IMR-90 (cell line): ENCODE data around the gene FAXDC2. TPM values are rescaled to one million over a fixed set of nuclear protein-coding genes. Genes with fewer than 3 reads are reported as not detected.

Experiments
- ATAC-seq: fragments of 200-7000 bp; cut with Tn5 transposase; 2 replicates; pipeline ENCODE4 v1.9.1; 2020; ENCODE audit warnings: low read depth, mild to moderate bottlenecking, moderate library complexity
- BruUV-seq: library from RNA; stranded (reverse); fragments of 400-500 nt; replicated peaks from 2 replicates; lab custom pipeline; 2021; lab: Mats Ljungman, UMichigan
- CTCF ChIA-PET: fragments of 300-600 bp; formaldehyde crosslinking; extraction: SDS; loops from one replicate; lab custom pipeline; 2021; ENCODE audit warnings: antibody characterized with exemption; lab: Yijun Ruan, JAX
- POLR2A ChIA-PET: fragments of 300-600 bp; sonication (Branson Sonifier 250); formaldehyde crosslinking; loops from one replicate; lab custom pipeline; 2022; ENCODE audit warnings: antibody characterized with exemption; ENCODE audit not compliant: unreplicated experiment; lab: Charles Lee
- DNase-seq: peaks from one replicate; pipeline ENCODE4 v3.0.0; 2013
- H2AFZ ChIP-seq: replicated peaks from 2 replicates; pipeline ENCODE3; 2013; ENCODE audit warnings: low read length, mild to moderate bottlenecking; ENCODE audit not compliant: poor library complexity
- H2AK5ac ChIP-seq: 2 replicates; pipeline ENCODE4 v1.6.1; 2013; ENCODE audit warnings: low read depth, low read length, inconsistent platforms
- H2AK9ac ChIP-seq: replicated peaks from 2 replicates; pipeline ENCODE3; 2013; ENCODE audit warnings: mild to moderate bottlenecking, low read depth, low read length, moderate library complexity; ENCODE audit not compliant: poor library complexity
- H2BK120ac ChIP-seq: 2 replicates; pipeline ENCODE4 v1.6.1; 2013; ENCODE audit warnings: low read depth, low read length, inconsistent platforms
- H2BK15ac ChIP-seq: 3 replicates; pipeline ENCODE4 v1.6.1; 2013; ENCODE audit warnings: low read depth, low read length, inconsistent platforms
- H2BK20ac ChIP-seq: 2 replicates; pipeline ENCODE4 v1.6.1; 2013; ENCODE audit warnings: low read depth, mild to moderate bottlenecking, inconsistent platforms, low read length, moderate library complexity
- H2BK5ac ChIP-seq: 2 replicates; pipeline ENCODE4 v1.6.1; 2013; ENCODE audit warnings: mild to moderate bottlenecking, low read depth, low read length, inconsistent platforms; ENCODE audit not compliant: poor library complexity, severe bottlenecking
- H3K14ac ChIP-seq: replicated peaks from 2 replicates; pipeline ENCODE4 v1.6.1; 2013; ENCODE audit warnings: low read depth, low read length, inconsistent platforms
- H3K18ac ChIP-seq: 2 replicates; pipeline ENCODE4 v1.6.1; 2013; ENCODE audit warnings: low read depth, low read length, control low read depth
- H3K23ac ChIP-seq: 2 replicates; pipeline ENCODE4 v1.6.1; 2013; ENCODE audit warnings: low read depth, low read length, inconsistent platforms
- H3K27ac ChIP-seq: 2 replicates; pipeline ENCODE4 v1.5.1; 2013; ENCODE audit warnings: mild to moderate bottlenecking, control low read depth, low read length; ENCODE audit not compliant: insufficient read depth
- H3K27me3 ChIP-seq: 2 replicates; pipeline ENCODE4 v1.6.1; 2013; ENCODE audit warnings: low read length; ENCODE audit not compliant: control insufficient read depth, insufficient read depth
- H3K36me3 ChIP-seq: 2 replicates; pipeline ENCODE4 v1.6.1; 2013; ENCODE audit warnings: low read length, mixed read lengths; ENCODE audit not compliant: control insufficient read depth, insufficient read depth
- H3K4ac ChIP-seq: 2 replicates; pipeline ENCODE4 v1.6.1; 2013; ENCODE audit warnings: low read depth, low read length, inconsistent platforms
- H3K4me1 ChIP-seq: 2 replicates; pipeline ENCODE4 v1.6.1; 2013; ENCODE audit warnings: low read length, mixed read lengths; ENCODE audit not compliant: control insufficient read depth, insufficient read depth
- H3K4me2 ChIP-seq: 2 replicates; pipeline ENCODE4 v1.6.1; 2013; ENCODE audit warnings: low read depth, mild to moderate bottlenecking, control low read depth, low read length, moderate library complexity
- H3K4me3 ChIP-seq: 2 replicates; pipeline ENCODE4 v1.5.1; 2013; ENCODE audit warnings: low read depth, mild to moderate bottlenecking, control low read depth, low read length, moderate library complexity; ENCODE audit not compliant: insufficient read depth
- H3K56ac ChIP-seq: 2 replicates; pipeline ENCODE4 v1.6.1; 2013; ENCODE audit warnings: low read length, inconsistent platforms; ENCODE audit not compliant: insufficient read depth; ENCODE audit errors: extremely low read depth
- H3K79me1 ChIP-seq, 2 experiments: 2 replicates each; pipeline ENCODE4 v1.6.1; 2013; ENCODE audit warnings: low read length in 2 of 2, inconsistent platforms in 1 of 2, low read depth in 1 of 2
- H3K9ac ChIP-seq: 2 replicates; pipeline ENCODE4 v1.6.1; 2013; ENCODE audit warnings: low read depth, low read length, control low read depth
- H3K9me1 ChIP-seq: 2 replicates; pipeline ENCODE4 v1.6.1; 2013; ENCODE audit warnings: low read length, inconsistent platforms; ENCODE audit not compliant: insufficient read depth
- H3K9me3 ChIP-seq: 2 replicates; pipeline ENCODE4 v1.6.1; 2013; ENCODE audit warnings: low read length; ENCODE audit not compliant: control insufficient read depth, insufficient read depth
- H4K20me1 ChIP-seq: 2 replicates; pipeline ENCODE4 v1.6.1; 2013; ENCODE audit warnings: low read length, inconsistent platforms; ENCODE audit not compliant: insufficient read depth
- H4K5ac ChIP-seq: 2 replicates; pipeline ENCODE4 v1.6.1; 2013; ENCODE audit warnings: mild to moderate bottlenecking, low read depth, low read length, control low read depth
- H4K8ac ChIP-seq, 2 experiments: 2 replicates each; pipeline ENCODE4 v1.6.1; 2013; ENCODE audit warnings: low read depth in 2 of 2, low read length in 2 of 2, control low read depth in 1 of 2, inconsistent platforms in 1 of 2
- H4K91ac ChIP-seq: 2 replicates; pipeline ENCODE4 v1.6.1; 2013; ENCODE audit warnings: low read depth, low read length, inconsistent platforms; ENCODE audit not compliant: insufficient read depth
- BHLHE40 ChIP-seq: fragments of 150-350 bp; IDR thresholded peaks from 2 replicates; pipeline ENCODE4 v1.6.1; 2016; ENCODE audit warnings: mild to moderate bottlenecking, low read depth, low read length
- CEBPB ChIP-seq: IDR thresholded peaks from 2 replicates; pipeline ENCODE4 v1.6.1; 2012; ENCODE audit warnings: low read depth, low read length, improper control_type of control experiment
- CHD1 ChIP-seq: IDR thresholded peaks from 2 replicates; pipeline ENCODE4 v1.6.1; 2012; ENCODE audit warnings: low read depth, low read length, improper control_type of control experiment
- FOS ChIP-seq: fragments of 150-350 bp; IDR thresholded peaks from 2 replicates; pipeline ENCODE4 v1.6.1; 2016; ENCODE audit warnings: low read depth, low read length
- MAZ ChIP-seq: IDR thresholded peaks from 2 replicates; pipeline ENCODE4 v1.6.1; 2012; ENCODE audit warnings: low read depth, mild to moderate bottlenecking, low read length, improper control_type of control experiment, moderate library complexity, borderline replicate concordance
- NFE2L2 ChIP-seq: fragments of 150-350 bp; IDR thresholded peaks from 2 replicates; pipeline ENCODE4 v1.6.1; 2016; ENCODE audit warnings: low read depth, mild to moderate bottlenecking, low read length
- POLR2A ChIP-seq: IDR thresholded peaks from 2 replicates; pipeline ENCODE4 v1.6.1; 2012; ENCODE audit warnings: mild to moderate bottlenecking, low read depth, low read length
- RAD21 ChIP-seq: IDR thresholded peaks from 2 replicates; pipeline ENCODE4 v1.6.1; 2012; ENCODE audit warnings: low read length, improper control_type of control experiment
- RFX5 ChIP-seq: IDR thresholded peaks from 2 replicates; pipeline ENCODE4 v1.8.0; 2012; ENCODE audit warnings: low read depth, mild to moderate bottlenecking, low read length, moderate library complexity
- SMC3 ChIP-seq: fragments of 150-350 bp; IDR thresholded peaks from 2 replicates; pipeline ENCODE4 v1.6.1; 2016; ENCODE audit warnings: low read depth, mild to moderate bottlenecking, antibody characterized with exemption, low read length, moderate library complexity
- WGBS, 2 experiments: methylation state at CpG; one replicate each; pipeline versions ENCODE4 v1.1.5 to v1.1.7; 2013; ENCODE audit warnings: missing lambda C conversion rate in 2 of 2; ENCODE audit not compliant: insufficient read length in 1 of 2; ENCODE audit errors: extremely low coverage in 2 of 2; 5-methylcytosine and 5-hydroxymethylcytosine counted together
- dilution Hi-C: fragments of 300-500 bp; cut with HindIII; formaldehyde crosslinking; loops from one replicate; pipeline ENCODE4 v1.14.3; 2018; ENCODE audit warnings: low sequenced_read_pairs; ENCODE audit not compliant: unreplicated experiment
- in situ Hi-C: fragments of 300-500 bp; cut with MboI; formaldehyde crosslinking; loops from 3 replicates; pipeline ENCODE4 v1.14.3; 2019; ENCODE audit warnings: low sequenced_read_pairs, inconsistent platforms, mixed read lengths
- intact Hi-C: fragments of 100-400 bp; cut with micrococcal nuclease; formaldehyde crosslinking; loops from 2 replicates; pipeline ENCODE4 v1.10.0; 2022
- polyA plus RNA-seq, 3 experiments: library from polyadenylated mRNA; depleted of rRNA; stranded (reverse); fragments of >200 nt; gene quantifications; 2 replicates each; pipeline ENCODE4 v1.2.3, GENCODE V29; 2012; ENCODE audit warnings: low replicate concordance in 1 of 3
- total RNA-seq: library from RNA; depleted of rRNA; stranded (reverse); fragments of >200 nt; gene quantifications from 2 replicates; pipeline ENCODE4 v1.2.3, GENCODE V29; 2012
- TF ChIP-seq, protein P1 (sequence below): fragments of 150-350 bp; IDR thresholded peaks from 2 replicates; pipeline ENCODE4 v1.6.1; 2016; ENCODE audit warnings: low read depth, mild to moderate bottlenecking, low read length, moderate library complexity, borderline replicate concordance
- TF ChIP-seq, protein P2 (sequence below): conservative IDR thresholded peaks from 2 replicates; pipeline ENCODE4 v1.5.1; 2012; ENCODE audit warnings: mild to moderate bottlenecking, low read depth, low read length, improper control_type of control experiment
- TF ChIP-seq, protein P3 (sequence below): fragments of 150-350 bp; IDR thresholded peaks from 2 replicates; pipeline ENCODE4 v1.6.1; 2017; ENCODE audit warnings: mild to moderate bottlenecking, antibody characterized with exemption, low read length, low read depth

FAXDC2 gene
- total and polyA plus RNA-seq, 2 of the 4 experiments (the other 2 are of a cell fraction) = 4.3 to 8.9 TPM

DNA sequence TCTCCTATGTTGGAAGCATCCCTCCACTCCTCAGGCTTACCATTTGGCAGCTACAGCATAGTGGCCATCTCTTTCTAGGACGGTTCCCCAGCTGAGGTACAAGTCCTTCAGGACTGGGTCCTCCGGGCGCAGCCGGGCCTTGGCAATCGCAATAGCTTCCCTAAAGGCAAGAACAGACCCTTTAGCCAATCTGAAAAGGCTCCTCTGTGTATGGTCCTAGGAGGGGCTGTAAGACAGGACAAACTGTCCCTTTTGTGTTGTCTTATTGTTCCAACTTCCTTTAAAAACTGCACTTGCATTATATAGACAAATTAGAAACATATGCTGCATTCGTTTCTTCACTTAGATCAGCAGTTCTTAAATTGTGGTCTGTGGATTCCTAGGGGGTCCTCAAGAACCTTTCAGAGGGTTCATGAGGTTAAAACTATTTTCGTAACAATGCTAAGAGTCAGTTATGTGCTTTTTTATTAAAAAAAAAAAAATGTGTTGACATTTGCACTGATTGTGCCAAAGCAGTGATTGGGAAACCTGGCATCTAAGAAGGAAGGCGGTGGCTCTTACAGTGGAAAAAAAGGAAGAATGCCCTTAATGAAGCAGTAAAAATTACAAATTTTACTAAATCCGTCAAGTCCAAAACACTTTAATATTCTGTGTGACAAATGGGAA, 48.9 kb upstream of the FAXDC2 start:
- TF ChIP-seq CHD1 = no peak
- TF ChIP-seq MAZ = no peak
- TF ChIP-seq RFX5 = no peak
- no peak for TF ChIP-seq BHLHE40
- no peak for TF ChIP-seq NFE2L2
- TF ChIP-seq, protein P1, sequence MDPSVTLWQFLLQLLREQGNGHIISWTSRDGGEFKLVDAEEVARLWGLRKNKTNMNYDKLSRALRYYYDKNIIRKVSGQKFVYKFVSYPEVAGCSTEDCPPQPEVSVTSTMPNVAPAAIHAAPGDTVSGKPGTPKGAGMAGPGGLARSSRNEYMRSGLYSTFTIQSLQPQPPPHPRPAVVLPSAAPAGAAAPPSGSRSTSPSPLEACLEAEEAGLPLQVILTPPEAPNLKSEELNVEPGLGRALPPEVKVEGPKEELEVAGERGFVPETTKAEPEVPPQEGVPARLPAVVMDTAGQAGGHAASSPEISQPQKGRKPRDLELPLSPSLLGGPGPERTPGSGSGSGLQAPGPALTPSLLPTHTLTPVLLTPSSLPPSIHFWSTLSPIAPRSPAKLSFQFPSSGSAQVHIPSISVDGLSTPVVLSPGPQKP = no peak
- no peak for TF ChIP-seq RAD21
- TF ChIP-seq POLR2A = no peak
- TF ChIP-seq, protein P2, sequence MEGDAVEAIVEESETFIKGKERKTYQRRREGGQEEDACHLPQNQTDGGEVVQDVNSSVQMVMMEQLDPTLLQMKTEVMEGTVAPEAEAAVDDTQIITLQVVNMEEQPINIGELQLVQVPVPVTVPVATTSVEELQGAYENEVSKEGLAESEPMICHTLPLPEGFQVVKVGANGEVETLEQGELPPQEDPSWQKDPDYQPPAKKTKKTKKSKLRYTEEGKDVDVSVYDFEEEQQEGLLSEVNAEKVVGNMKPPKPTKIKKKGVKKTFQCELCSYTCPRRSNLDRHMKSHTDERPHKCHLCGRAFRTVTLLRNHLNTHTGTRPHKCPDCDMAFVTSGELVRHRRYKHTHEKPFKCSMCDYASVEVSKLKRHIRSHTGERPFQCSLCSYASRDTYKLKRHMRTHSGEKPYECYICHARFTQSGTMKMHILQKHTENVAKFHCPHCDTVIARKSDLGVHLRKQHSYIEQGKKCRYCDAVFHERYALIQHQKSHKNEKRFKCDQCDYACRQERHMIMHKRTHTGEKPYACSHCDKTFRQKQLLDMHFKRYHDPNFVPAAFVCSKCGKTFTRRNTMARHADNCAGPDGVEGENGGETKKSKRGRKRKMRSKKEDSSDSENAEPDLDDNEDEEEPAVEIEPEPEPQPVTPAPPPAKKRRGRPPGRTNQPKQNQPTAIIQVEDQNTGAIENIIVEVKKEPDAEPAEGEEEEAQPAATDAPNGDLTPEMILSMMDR = no peak
- TF ChIP-seq SMC3 = no peak
- no peak for TF ChIP-seq FOS
- TF ChIP-seq, protein P3, sequence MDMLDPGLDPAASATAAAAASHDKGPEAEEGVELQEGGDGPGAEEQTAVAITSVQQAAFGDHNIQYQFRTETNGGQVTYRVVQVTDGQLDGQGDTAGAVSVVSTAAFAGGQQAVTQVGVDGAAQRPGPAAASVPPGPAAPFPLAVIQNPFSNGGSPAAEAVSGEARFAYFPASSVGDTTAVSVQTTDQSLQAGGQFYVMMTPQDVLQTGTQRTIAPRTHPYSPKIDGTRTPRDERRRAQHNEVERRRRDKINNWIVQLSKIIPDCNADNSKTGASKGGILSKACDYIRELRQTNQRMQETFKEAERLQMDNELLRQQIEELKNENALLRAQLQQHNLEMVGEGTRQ = no peak
- no peak for TF ChIP-seq CEBPB
- Histone ChIP-seq H3K23ac (no peak overlapping the region), H3K4me1 (no peaks in the 10 kb centered on the region), H3K9ac (no peak overlapping the region), H4K8ac (no peak overlapping the region), H3K18ac (no peak overlapping the region), H2BK5ac (no peak overlapping the region), H3K4me2 (no peak overlapping the region), H3K27ac (no peak overlapping the region), H3K14ac (no peak overlapping the region), H3K27me3 (no peaks in the 10 kb centered on the region), H2AK9ac (no peak overlapping the region), H4K91ac (no peak overlapping the region), H3K9me3 (no peaks in the 10 kb centered on the region), H2BK120ac (no peak overlapping the region), H4K5ac (no peak overlapping the region), H3K4ac (no peak overlapping the region), H3K36me3 (peaks cover 41% of the 10 kb centered on the region), H2AK5ac (no peak overlapping the region), H3K79me1 (no peaks in the 10 kb centered on the region), H3K9me1 (no peaks in the 10 kb centered on the region), H2BK20ac (no peak overlapping the region), H3K4me3 (no peak overlapping the region), H2BK15ac (no peak overlapping the region), H2AFZ (no peak overlapping the region), H3K56ac (no peak overlapping the region), H4K20me1 (no peaks in the 10 kb centered on the region)
- DNase-seq = no peak
- CTCF ChIA-PET = interaction anchor here (0.7 kb wide), 1 partner anchor 31 kb away, joined by 3 read pairs; no protein-coding TSS in a partner anchor
- dilution Hi-C loops = no loop called here
- no CpG with 5 or more reads among the region's 9 CpGs for WGBS, 2 experiments
- in situ Hi-C loops = no loop called here
- intact Hi-C loops = no loop called here
- no TSS peak for BruUV-seq
- ATAC-seq = no peak
- POLR2A ChIA-PET = no interaction called here
